HG02870 (cell line): Measurements from ENCODE around the gene DHX38.
"Not testable (repeated sequence)": the region's sequence is repeated elsewhere in the genome, so short reads cannot be mapped to it uniquely, and the experiment has no call there.

ENCODE experiments used
- ATAC-seq: cut with Tn5 transposase; IDR thresholded peaks from one replicate; pipeline ENCODE4 v1.9.1; 2021; ENCODE audit warnings: mild to moderate bottlenecking, moderate library complexity; ENCODE audit not compliant: unreplicated experiment

The DHX38 gene

GRCh38 chr16:72093448-72094265 is at the start of gene DHX38, which contains the start of gene TXNL4B:
Gene DHX38, plus strand, starts transcription at chr16:72093847. Its CDS starts 2,311 bp downstream, at chr16:72096158.
Gene TXNL4B, minus strand, starts transcription at chr16:72093620. Its CDS starts 2,871 bp downstream, at chr16:72090749.
- peak; percentile 98 for ATAC-seq

DNA sequence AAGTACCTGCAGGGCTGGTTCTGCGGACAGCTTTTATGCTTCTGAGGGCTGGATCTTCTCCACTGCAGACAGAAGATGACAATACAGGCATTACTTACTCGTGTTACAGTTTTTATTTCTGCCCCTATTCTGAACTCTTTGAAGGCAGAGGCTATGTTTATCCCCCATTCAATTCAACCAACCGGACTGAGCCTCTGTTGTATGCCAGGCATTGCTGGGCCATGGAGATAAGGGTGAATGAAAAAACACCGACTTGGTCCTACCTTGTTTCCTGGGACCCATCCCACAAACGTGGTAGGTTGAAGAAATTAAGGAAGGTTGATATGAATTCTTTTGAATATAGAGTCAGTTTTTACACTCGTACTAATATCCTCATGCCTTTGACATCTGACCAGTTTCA is 49.4 kb upstream of the DHX38 start:
- no peak for ATAC-seq

GRCh38 chr16:72044825-72045359 is 48.8 kb upstream of the DHX38 start:
- no peak for ATAC-seq

- ATAC-seq, result no peak
Measured at GRCh38 chr16:72049110-72049509, 44.5 kb upstream of the DHX38 start.

GRCh38 chr16:72050769-72051464 is 42.7 kb upstream of the DHX38 start:
- ATAC-seq, result no peak

DNA sequence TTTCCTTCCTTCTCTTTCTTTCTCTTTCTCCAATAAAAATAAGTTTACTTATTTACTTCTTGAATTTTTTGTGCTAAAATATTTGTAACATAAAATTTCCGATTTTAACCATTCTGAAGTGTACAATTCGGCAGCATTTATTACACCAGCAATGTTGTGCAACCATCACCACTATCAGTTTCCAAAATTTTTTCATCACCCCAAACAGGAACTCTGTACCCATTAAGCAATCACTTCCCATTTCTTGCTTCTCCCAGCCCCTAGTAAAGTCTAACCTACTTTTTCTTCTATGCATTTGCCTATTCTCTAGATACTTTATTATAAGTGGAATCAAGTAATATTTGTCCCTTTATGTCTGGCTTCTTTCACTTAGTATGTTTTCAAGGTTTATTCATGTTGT is 41.8 kb upstream of the DHX38 start:
- ATAC-seq, result no peak

DNA sequence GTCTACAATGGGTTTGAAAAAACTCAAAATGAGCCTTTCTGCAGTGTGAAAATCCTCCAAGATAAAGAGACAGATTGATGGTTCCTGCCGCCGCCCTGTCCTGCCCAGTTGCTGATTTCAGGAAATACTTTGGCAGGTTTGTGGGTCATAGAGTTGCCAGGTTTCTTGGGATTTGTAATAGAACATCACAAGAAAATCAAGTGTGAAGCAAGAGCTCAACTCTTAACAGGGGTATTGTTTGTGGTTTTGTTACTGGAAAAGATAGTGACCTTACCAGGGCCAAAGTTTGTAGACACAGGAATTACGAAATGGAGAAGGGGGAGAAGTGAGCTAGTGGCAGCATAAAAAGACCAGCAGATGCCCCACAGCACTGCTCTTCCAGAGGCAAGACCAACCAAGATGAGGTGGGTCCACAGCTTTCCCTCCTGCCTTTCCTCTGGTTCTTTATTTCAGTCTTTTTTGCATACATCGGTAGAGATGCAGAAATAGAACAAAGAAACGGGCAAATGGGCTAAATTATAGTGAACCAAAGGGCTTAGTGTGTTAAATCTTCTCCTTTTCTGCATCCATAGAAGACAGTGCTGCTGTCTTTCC is 39.3 kb upstream of the DHX38 start, which contains the start of gene HP:
HP (plus strand) TSS at position 252 of the 594 bp plus-strand sequence; CDS start at position 400, 148 bp downstream.
- not testable (repeated sequence) for ATAC-seq

DNA sequence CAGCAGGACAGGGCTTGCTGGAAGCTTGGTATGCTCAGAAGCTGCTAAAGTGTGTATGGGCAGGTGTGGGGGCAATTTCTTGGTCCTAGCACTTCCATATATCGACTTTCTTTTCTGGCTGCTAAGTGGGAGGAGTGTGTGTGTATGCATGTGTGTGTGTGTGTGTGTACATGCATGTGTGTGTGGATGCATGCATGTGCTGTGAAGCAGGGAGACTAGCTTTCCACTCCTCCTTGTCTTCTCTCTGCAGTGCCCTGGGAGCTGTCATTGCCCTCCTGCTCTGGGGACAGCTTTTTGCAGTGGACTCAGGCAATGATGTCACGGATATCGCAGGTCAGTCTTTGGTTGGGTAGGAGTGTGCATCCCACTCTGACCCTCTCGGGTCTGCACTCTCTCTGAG is 37.7 kb upstream of the DHX38 start:
- ATAC-seq, result no peak

DNA sequence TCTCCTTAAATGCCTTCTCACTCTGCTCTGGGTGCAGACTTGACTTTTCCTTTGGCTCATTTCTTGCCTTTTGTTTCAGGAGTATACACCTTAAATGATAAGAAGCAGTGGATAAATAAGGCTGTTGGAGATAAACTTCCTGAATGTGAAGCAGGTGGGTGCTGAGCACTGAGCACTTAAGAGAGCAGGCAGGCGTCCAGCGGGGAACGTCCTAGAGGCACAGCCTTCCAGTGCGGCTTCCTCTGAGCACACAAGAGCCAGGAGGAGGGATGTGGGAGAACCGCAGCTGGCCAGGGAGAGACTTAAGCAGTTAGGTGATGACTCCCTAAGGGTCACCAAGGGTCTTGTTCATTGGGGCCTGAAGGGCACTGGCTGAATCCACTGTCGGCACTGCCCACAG is 36.3 kb upstream of the DHX38 start:
- not testable (repeated sequence) for ATAC-seq

GRCh38 chr16:72059060-72059459 is 34.6 kb upstream of the DHX38 start:
- ATAC-seq, result not testable (repeated sequence)

- no peak for ATAC-seq
Measured at GRCh38 chr16:72060405-72060804, 33.2 kb upstream of the DHX38 start.

DNA sequence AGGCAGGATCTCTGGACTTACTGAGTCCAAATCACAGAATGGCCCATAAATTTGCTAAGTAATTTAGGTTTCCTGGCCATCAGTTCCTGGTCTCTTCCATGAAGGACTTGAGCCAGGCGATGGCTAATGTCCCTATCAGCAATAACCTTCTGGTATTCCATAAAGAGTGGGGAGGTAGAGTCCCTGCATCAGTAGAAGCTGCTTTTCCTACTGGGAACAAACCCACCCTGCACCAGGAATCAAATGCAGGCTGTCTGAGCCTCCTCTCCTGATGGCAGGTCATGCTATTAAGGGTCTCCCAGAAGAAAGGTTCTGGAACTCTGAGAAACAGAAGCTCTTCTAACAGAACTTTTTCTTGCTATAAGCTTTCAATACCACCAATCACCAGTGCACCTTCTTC is 32.1 kb upstream of the DHX38 start:
- ATAC-seq, result no peak

DNA sequence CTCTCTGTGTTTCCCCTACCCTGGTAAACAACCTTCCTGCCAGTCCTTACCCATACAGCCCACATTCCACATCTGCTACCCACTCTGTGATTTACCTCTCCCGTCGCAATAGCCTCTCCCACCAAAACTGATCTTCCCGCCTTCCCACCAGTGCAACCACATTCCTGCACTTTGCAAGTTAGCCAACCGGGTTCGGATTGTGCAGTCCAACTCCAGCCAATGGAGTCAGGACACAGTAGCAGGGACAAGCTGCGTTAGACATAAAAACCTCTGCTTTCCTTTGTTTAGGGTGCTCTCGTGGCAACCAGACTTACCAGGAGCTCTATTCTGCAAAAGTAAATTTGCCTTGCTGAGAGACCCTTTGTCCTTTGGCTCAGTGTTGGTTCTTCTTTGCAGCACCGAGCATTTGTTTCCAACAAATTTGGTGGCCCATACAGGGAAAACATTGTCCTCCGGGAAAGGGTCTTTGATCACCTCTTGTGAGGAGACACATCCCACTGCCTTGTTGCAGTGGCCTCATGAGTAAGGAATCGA is 29.2 kb upstream of the DHX38 start:
- ATAC-seq, result no peak

DNA sequence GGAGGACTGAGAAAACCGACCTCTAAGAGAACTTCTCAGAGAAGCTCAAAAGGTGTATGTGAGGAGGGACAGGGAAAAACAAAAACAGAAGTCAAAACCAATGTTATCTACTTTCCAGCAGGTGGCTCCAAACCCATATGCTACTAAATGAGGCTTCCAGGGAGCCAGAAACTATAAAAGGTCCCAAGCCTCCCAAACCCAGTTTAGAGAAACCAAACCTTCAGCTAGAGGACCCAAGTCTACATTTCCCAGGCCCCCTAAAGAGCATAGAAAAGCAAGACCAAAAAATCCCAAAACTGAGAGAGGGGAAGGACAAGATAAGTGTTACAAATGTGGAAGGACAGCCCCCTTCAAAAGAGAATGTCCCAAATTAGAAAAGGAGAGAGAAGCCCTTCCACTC is 26.9 kb upstream of the DHX38 start:
- no peak for ATAC-seq

DNA sequence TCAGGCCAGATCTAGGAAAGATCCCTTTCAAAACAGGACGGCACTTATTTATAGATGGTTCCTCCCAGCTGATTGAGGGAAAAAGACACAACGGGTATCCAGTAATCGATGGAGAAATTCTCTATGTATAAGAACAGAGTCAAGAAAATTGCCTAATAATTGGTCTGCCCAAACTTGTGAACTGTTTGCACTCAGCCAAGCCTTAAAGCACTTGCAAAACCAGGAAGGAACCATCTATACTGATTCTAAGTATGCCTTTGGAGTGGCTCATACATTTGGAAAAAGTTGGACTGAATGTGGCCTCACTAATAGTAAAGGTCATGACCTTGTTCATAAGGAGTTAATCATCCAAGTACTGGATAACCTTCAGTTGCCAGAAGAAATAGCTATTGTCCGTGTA is 24.7 kb upstream of the DHX38 start:
- no peak for ATAC-seq

GRCh38 chr16:72072514-72073342 is 20.9 kb upstream of the DHX38 start:
- ATAC-seq, result no peak

DNA sequence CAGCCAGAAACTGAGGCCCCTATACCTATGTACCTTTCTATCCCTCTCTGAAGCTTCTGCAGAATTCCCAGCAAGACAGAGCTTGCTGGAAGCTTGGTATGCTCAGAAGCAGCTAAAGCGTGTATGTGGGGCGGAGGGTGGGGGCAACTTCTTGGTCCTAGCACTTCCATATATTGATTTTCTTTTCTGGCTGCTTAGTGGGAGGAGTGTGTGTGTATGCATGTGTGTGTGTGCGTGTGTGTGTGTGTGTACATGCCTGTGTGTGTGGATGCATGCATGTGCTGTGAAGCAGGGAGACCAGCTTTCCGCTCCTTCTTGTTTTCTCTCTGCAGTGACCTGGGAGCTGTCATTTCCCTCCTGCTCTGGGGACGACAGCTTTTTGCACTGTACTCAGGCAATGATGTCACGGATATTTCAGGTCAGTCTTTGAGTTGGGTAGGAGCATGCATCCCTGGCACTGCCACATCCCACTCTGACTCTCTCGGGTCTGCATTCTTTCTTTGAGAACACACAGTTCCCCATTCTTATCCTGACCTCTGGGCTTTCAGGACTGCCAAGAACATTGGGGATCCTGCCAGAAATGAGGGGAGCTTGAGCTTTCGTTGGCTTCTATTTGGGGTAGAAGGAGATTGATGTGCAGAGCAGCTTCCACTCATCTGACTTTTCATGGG is 20.0 kb upstream of the DHX38 start:
- no peak for ATAC-seq

DNA sequence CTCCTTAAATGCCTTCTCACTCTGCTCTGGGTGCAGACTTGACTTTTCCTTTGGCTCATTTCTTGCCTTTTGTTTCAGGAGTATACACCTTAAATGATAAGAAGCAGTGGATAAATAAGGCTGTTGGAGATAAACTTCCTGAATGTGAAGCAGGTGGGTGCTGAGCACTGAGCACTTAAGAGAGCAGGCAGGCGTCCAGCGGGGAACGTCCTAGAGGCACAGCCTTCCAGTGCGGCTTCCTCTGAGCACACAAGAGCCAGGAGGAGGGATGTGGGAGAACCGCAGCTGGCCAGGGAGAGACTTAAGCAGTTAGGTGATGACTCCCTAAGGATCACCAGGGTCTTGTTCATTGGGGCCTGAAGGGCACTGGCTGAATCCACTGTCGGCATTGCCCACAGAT is 18.6 kb upstream of the DHX38 start:
- not testable (repeated sequence) for ATAC-seq

GRCh38 chr16:72076991-72077706 is 16.5 kb upstream of the DHX38 start:
- ATAC-seq, result not testable (repeated sequence)
